PC-9 (cell line): ENCODE results near the gene MDN1. TPM values are rescaled to one million over a fixed set of nuclear protein-coding genes. Genes with fewer than 3 reads are reported as not detected.
"Not testable (repeated sequence)": the region's sequence is repeated elsewhere in the genome, so short reads cannot be mapped to it uniquely, and the experiment has no call there.

ENCODE experiments used
- BruUV-seq: library from RNA; stranded (reverse); fragments of 400-500 nt; replicated peaks from 2 replicates; lab custom pipeline; 2021; lab: Mats Ljungman, UMichigan
- CTCF ChIA-PET: fragments of 300-600 bp; sonication (Branson Sonifier 250); formaldehyde crosslinking; loops from one replicate; lab custom pipeline; 2022; ENCODE audit warnings: antibody characterized with exemption; lab: Charles Lee
- POLR2A ChIA-PET: fragments of 300-600 bp; sonication (Branson Sonifier 250); formaldehyde crosslinking; loops from one replicate; lab custom pipeline; 2022; ENCODE audit warnings: antibody characterized with exemption; ENCODE audit not compliant: unreplicated experiment; lab: Charles Lee
- DNase-seq, 2 experiments: peaks; one replicate each; pipeline versions ENCODE4 v3.0.0 to v3.0.0-alpha.2; 2015 to 2022; ENCODE audit warnings: mixed read lengths in 1 of 2
- H2AFZ ChIP-seq: fragments of 200-600 bp; sonication (generic); 2 replicates; pipeline ENCODE4 v1.8.1; 2017; ENCODE audit warnings: antibody characterized with exemption
- H3F3A ChIP-seq: fragments of 200-600 bp; sonication (generic); 2 replicates; pipeline ENCODE4 v1.8.1; 2017; ENCODE audit warnings: antibody characterized with exemption, mild to moderate bottlenecking, low read depth; ENCODE audit not compliant: insufficient read depth
- H3K27ac ChIP-seq: fragments of 200-600 bp; sonication (generic); 2 replicates; pipeline ENCODE4 v1.6.1; 2016; ENCODE audit warnings: mixed run types
- H3K27me3 ChIP-seq: fragments of 200-600 bp; sonication (generic); 2 replicates; pipeline ENCODE4 v1.6.1; 2016; ENCODE audit warnings: low read depth, mixed run types; ENCODE audit not compliant: insufficient read depth
- H3K36me3 ChIP-seq: fragments of 200-600 bp; sonication (generic); 2 replicates; pipeline ENCODE4 v1.6.1; 2016; ENCODE audit warnings: low read depth, mixed run types
- H3K4me1 ChIP-seq: fragments of 200-600 bp; sonication (generic); replicated peaks from 2 replicates; pipeline ENCODE4 v1.6.1; 2016; ENCODE audit warnings: mixed run types; ENCODE audit not compliant: insufficient read depth
- H3K4me2 ChIP-seq: fragments of 200-600 bp; sonication (generic); 2 replicates; pipeline ENCODE4 v1.6.1; 2017; ENCODE audit warnings: mixed run types
- H3K4me3 ChIP-seq: fragments of 200-600 bp; sonication (generic); 2 replicates; pipeline ENCODE4 v1.6.1; 2016; ENCODE audit warnings: mixed run types
- H3K79me2 ChIP-seq: fragments of 200-600 bp; sonication (generic); 2 replicates; pipeline ENCODE4 v1.6.1; 2017; ENCODE audit warnings: low read depth, mixed run types
- H3K9me2 ChIP-seq: fragments of 200-600 bp; sonication (generic); 2 replicates; pipeline ENCODE4 v1.8.1; 2017; ENCODE audit warnings: mild to moderate bottlenecking; ENCODE audit not compliant: insufficient read depth
- H3K9me3 ChIP-seq: fragments of 200-600 bp; sonication (generic); 2 replicates; pipeline ENCODE4 v1.8.1; 2016; ENCODE audit warnings: low read depth; ENCODE audit not compliant: insufficient read depth
- H4K20me1 ChIP-seq: fragments of 200-600 bp; sonication (generic); 2 replicates; pipeline ENCODE4 v1.8.1; 2017; ENCODE audit not compliant: insufficient read depth
- CTCF ChIP-seq: fragments of 200-600 bp; sonication (generic); conservative IDR thresholded peaks from 2 replicates; pipeline ENCODE4 v1.6.1; 2017; ENCODE audit warnings: mixed run types, antibody characterized with exemption, mild to moderate bottlenecking, moderate library complexity
- EZH2 ChIP-seq: fragments of 200-600 bp; sonication (generic); IDR thresholded peaks from 2 replicates; pipeline ENCODE4 v1.8.0; 2017; ENCODE audit warnings: antibody characterized with exemption, low read depth
- intact Hi-C: fragments of 100-400 bp; cut with micrococcal nuclease; formaldehyde crosslinking; loops from one replicate; pipeline ENCODE4 v1.10.0; 2022; ENCODE audit not compliant: unreplicated experiment
- total RNA-seq: library from RNA; stranded (reverse); gene quantifications from 2 replicates; pipeline ENCODE4 v1.2.3, GENCODE V29; 2021

MDN1 gene
- total RNA-seq, 1 experiment from 2014 or later = 38.6 TPM

- no TSS peak for BruUV-seq
Measured at GRCh38 chr6:89858041-89858440, 38.4 kb upstream of the MDN1 start.

GRCh38 chr6:89853068-89853467 lies 33.5 kb upstream of the MDN1 start:
- no peak for DNase-seq
- no TSS peak for BruUV-seq
- Histone ChIP-seq H3K27me3 (no peaks in the 10 kb centered on the region), H3K4me1 (no peaks in the 10 kb centered on the region), H3K36me3 (no peaks in the 10 kb centered on the region), H3F3A (no peaks in the 10 kb centered on the region), H3K4me3 (no peak overlapping the region), H4K20me1 (no peaks in the 10 kb centered on the region), H3K27ac (no peak overlapping the region), H3K4me2 (no peak overlapping the region), H2AFZ (no peak overlapping the region), H3K9me3 (no peaks in the 10 kb centered on the region), H3K9me2 (no peaks in the 10 kb centered on the region), H3K79me2 (no peaks in the 10 kb centered on the region)
- TF ChIP-seq CTCF (no peak), EZH2 (no peak)
- intact Hi-C loops = no loop called here
- POLR2A ChIA-PET = no interaction called here
- CTCF ChIA-PET = no interaction called here

More at GRCh38 chr6:89858041-89858440, 38.4 kb upstream of the MDN1 start:
- POLR2A ChIA-PET = no interaction called here
- DNase-seq = no peak
- intact Hi-C loops = no loop called here
- Histone ChIP-seq H3K4me3 (no peak overlapping the region), H3K9me2 (no peaks in the 10 kb centered on the region), H3K4me2 (no peak overlapping the region), H3K4me1 (no peaks in the 10 kb centered on the region), H3K9me3 (no peaks in the 10 kb centered on the region), H3K27me3 (no peaks in the 10 kb centered on the region), H3K27ac (no peak overlapping the region), H4K20me1 (no peaks in the 10 kb centered on the region), H3K36me3 (no peaks in the 10 kb centered on the region), H2AFZ (no peak overlapping the region), H3K79me2 (no peaks in the 10 kb centered on the region), H3F3A (no peaks in the 10 kb centered on the region)
- TF ChIP-seq CTCF (no peak), EZH2 (no peak)
- CTCF ChIA-PET = no interaction called here

- BruUV-seq, POLR2A ChIA-PET, H3K4me3 ChIP-seq, H2AFZ ChIP-seq, intact Hi-C loops, H3K4me1 ChIP-seq, H3K27me3 ChIP-seq, H3K36me3 ChIP-seq, CTCF ChIA-PET, DNase-seq, H3K4me2 ChIP-seq, H3F3A ChIP-seq, H3K79me2 ChIP-seq, H3K27ac ChIP-seq, H3K9me2 ChIP-seq, H3K9me3 ChIP-seq, H4K20me1 ChIP-seq: not testable (repeated sequence)
Measured at GRCh38 chr6:89847513-89847912, 27.9 kb upstream of the MDN1 start.

GRCh38 chr6:89843070-89843469 lies 23.5 kb upstream of the MDN1 start:
- ChIA-PET POLR2A (no interaction called here), CTCF (no interaction called here)
- no peak for TF ChIP-seq CTCF
- TF ChIP-seq EZH2 = no peak
- Histone ChIP-seq H4K20me1 (no peaks in the 10 kb centered on the region), H3K4me3 (no peak overlapping the region), H3K9me2 (no peaks in the 10 kb centered on the region), H3K4me2 (no peak overlapping the region), H2AFZ (no peak overlapping the region), H3K79me2 (no peaks in the 10 kb centered on the region), H3K4me1 (no peaks in the 10 kb centered on the region), H3K9me3 (no peaks in the 10 kb centered on the region), H3K36me3 (no peaks in the 10 kb centered on the region), H3F3A (no peaks in the 10 kb centered on the region), H3K27ac (no peak overlapping the region), H3K27me3 (no peaks in the 10 kb centered on the region)
- intact Hi-C loops = no loop called here
- no peak for DNase-seq
- BruUV-seq = no TSS peak
